ENCODE data around the gene UBE2G1. TPM values are rescaled to one million over a fixed set of nuclear protein-coding genes. Genes with fewer than 3 reads are reported as not detected.
A peak's percentile ranks its signal among the peaks of the same experiment; 100 is the strongest.
"Not testable (repeated sequence)": the region's sequence is repeated elsewhere in the genome, so short reads cannot be mapped to it uniquely, and the experiment has no call there.

The UBE2G1 gene
- total RNA-seq, 1 experiment from 2014 or later: 60.8 TPM

GRCh38 chr17:4381690-4382671, 15.5 kb upstream of the UBE2G1 start:
- no peaks in the 10 kb centered on the region for H3K9me3 ChIP-seq (ENCODE audit: low read length)
- no peaks in the 10 kb centered on the region for H3K36me3 ChIP-seq (ENCODE audit: insufficient read depth, low read length)
- H3K27me3 ChIP-seq (ENCODE audit: low read length): no peaks in the 10 kb centered on the region
- DNase-seq: no peak
- no peak overlapping the region for H3K27ac ChIP-seq (ENCODE audit: low read length)
- H4K20me1 ChIP-seq (ENCODE audit: insufficient read depth, low read depth, low read length): no peaks in the 10 kb centered on the region
- no peak overlapping the region for H2AFZ ChIP-seq (ENCODE audit: low read length)
- H3K9me2 ChIP-seq (replicated peaks; ENCODE audit: insufficient read depth, low read length): no peaks in the 10 kb centered on the region
- H3K4me1 ChIP-seq (ENCODE audit: low read length): no peaks in the 10 kb centered on the region
- H3K9ac ChIP-seq (ENCODE audit: low read length): no peak overlapping the region
- H3K4me2 ChIP-seq (ENCODE audit: low read depth, low read length, poor library complexity, severe bottlenecking): no peak overlapping the region
- H3K79me2 ChIP-seq (ENCODE audit: low read length): no peaks in the 10 kb centered on the region
- H3K4me3 ChIP-seq (ENCODE audit: low read length): no peak overlapping the region

GRCh38 chr17:4378626-4379025, 12.2 kb upstream of the UBE2G1 start:
- Histone ChIP-seq H3K9ac (ENCODE audit: low read length) (no peak overlapping the region), H3K9me2 (replicated peaks; ENCODE audit: insufficient read depth, low read length) (no peaks in the 10 kb centered on the region), H3K4me1 (ENCODE audit: low read length) (peaks cover 7% of the 10 kb centered on the region), H3K36me3 (ENCODE audit: insufficient read depth, low read length) (no peaks in the 10 kb centered on the region), H4K20me1 (ENCODE audit: insufficient read depth, low read depth, low read length) (no peaks in the 10 kb centered on the region), H3K27ac (ENCODE audit: low read length) (no peak overlapping the region), H3K79me2 (ENCODE audit: low read length) (no peaks in the 10 kb centered on the region), H3K4me3 (ENCODE audit: low read length) (no peak overlapping the region), H2AFZ (ENCODE audit: low read length) (no peak overlapping the region), H3K27me3 (ENCODE audit: low read length) (no peaks in the 10 kb centered on the region), H3K9me3 (ENCODE audit: low read length) (no peaks in the 10 kb centered on the region), H3K4me2 (ENCODE audit: low read depth, low read length, poor library complexity, severe bottlenecking) (no peak overlapping the region)
- no peak for DNase-seq

- H3K36me3 ChIP-seq (ENCODE audit: insufficient read depth, low read length); H3K9me2 ChIP-seq (replicated peaks; ENCODE audit: insufficient read depth, low read length); H2AFZ ChIP-seq (ENCODE audit: low read length); DNase-seq; H3K4me3 ChIP-seq (ENCODE audit: low read length); H3K9ac ChIP-seq (ENCODE audit: low read length); H3K79me2 ChIP-seq (ENCODE audit: low read length); H3K27me3 ChIP-seq (ENCODE audit: low read length); H3K4me1 ChIP-seq (ENCODE audit: low read length); H3K27ac ChIP-seq (ENCODE audit: low read length); H3K9me3 ChIP-seq (ENCODE audit: low read length); H3K4me2 ChIP-seq (ENCODE audit: low read depth, low read length, poor library complexity, severe bottlenecking); H4K20me1 ChIP-seq (ENCODE audit: insufficient read depth, low read depth, low read length): not testable (repeated sequence)
Observed at GRCh38 chr17:4377247-4377646, 10.8 kb upstream of the UBE2G1 start.

- H3K4me2 ChIP-seq (ENCODE audit: low read depth, low read length, poor library complexity, severe bottlenecking); H3K36me3 ChIP-seq (ENCODE audit: insufficient read depth, low read length); H4K20me1 ChIP-seq (ENCODE audit: insufficient read depth, low read depth, low read length); H3K9me3 ChIP-seq (ENCODE audit: low read length); DNase-seq; H2AFZ ChIP-seq (ENCODE audit: low read length); H3K27me3 ChIP-seq (ENCODE audit: low read length); H3K79me2 ChIP-seq (ENCODE audit: low read length); H3K9ac ChIP-seq (ENCODE audit: low read length); H3K4me3 ChIP-seq (ENCODE audit: low read length); H3K9me2 ChIP-seq (replicated peaks; ENCODE audit: insufficient read depth, low read length); H3K4me1 ChIP-seq (ENCODE audit: low read length); H3K27ac ChIP-seq (ENCODE audit: low read length): not testable (repeated sequence)
Observed at GRCh38 chr17:4375796-4376440, 9.4 kb upstream of the UBE2G1 start.

GRCh38 chr17:4375039-4375748, 8.7 kb upstream of the UBE2G1 start:
- no peaks in the 10 kb centered on the region for H3K79me2 ChIP-seq (ENCODE audit: low read length)
- H3K4me1 ChIP-seq (ENCODE audit: low read length): peaks cover 7% of the 10 kb centered on the region
- H3K4me3 ChIP-seq (ENCODE audit: low read length): no peak overlapping the region
- H3K27me3 ChIP-seq (ENCODE audit: low read length): no peaks in the 10 kb centered on the region
- no peaks in the 10 kb centered on the region for H4K20me1 ChIP-seq (ENCODE audit: insufficient read depth, low read depth, low read length)
- H3K9ac ChIP-seq (ENCODE audit: low read length): no peak overlapping the region
- no peak overlapping the region for H3K4me2 ChIP-seq (ENCODE audit: low read depth, low read length, poor library complexity, severe bottlenecking)
- H2AFZ ChIP-seq (ENCODE audit: low read length): peak overlapping the region; percentile 61; the same call in 1 of the 2 replicates
- no peaks in the 10 kb centered on the region for H3K36me3 ChIP-seq (ENCODE audit: insufficient read depth, low read length)
- no peaks in the 10 kb centered on the region for H3K9me3 ChIP-seq (ENCODE audit: low read length)
- no peak for DNase-seq
- H3K27ac ChIP-seq (ENCODE audit: low read length): no peak overlapping the region
- no peaks in the 10 kb centered on the region for H3K9me2 ChIP-seq (replicated peaks; ENCODE audit: insufficient read depth, low read length)

- Histone ChIP-seq H3K4me1 (ENCODE audit: low read length) (peaks cover 20% of the 10 kb centered on the region), H4K20me1 (ENCODE audit: insufficient read depth, low read depth, low read length) (no peaks in the 10 kb centered on the region), H3K36me3 (ENCODE audit: insufficient read depth, low read length) (no peaks in the 10 kb centered on the region), H3K9me2 (replicated peaks; ENCODE audit: insufficient read depth, low read length) (no peaks in the 10 kb centered on the region), H3K9ac (ENCODE audit: low read length) (no peak overlapping the region), H3K27me3 (ENCODE audit: low read length) (no peaks in the 10 kb centered on the region), H3K27ac (ENCODE audit: low read length) (no peak overlapping the region), H3K4me2 (ENCODE audit: low read depth, low read length, poor library complexity, severe bottlenecking) (peak overlapping the region; percentile 26), H3K79me2 (ENCODE audit: low read length) (peaks cover 16% of the 10 kb centered on the region), H3K9me3 (ENCODE audit: low read length) (no peaks in the 10 kb centered on the region), H2AFZ (ENCODE audit: low read length) (no peak overlapping the region), H3K4me3 (ENCODE audit: low read length) (no peak overlapping the region)
- DNase-seq: peak; percentile 54
Observed at GRCh38 chr17:4369557-4370230, 3.2 kb upstream of the UBE2G1 start.

- no peak for DNase-seq
- H4K20me1 ChIP-seq (ENCODE audit: insufficient read depth, low read depth, low read length): 0 out of 2 replicates have a peak, but pooled peaks cover 2% of the 10 kb centered on the region
- no peaks in the 10 kb centered on the region for H3K36me3 ChIP-seq (ENCODE audit: insufficient read depth, low read length)
- H2AFZ ChIP-seq (ENCODE audit: low read length): no peak overlapping the region
- no peaks in the 10 kb centered on the region for H3K9me3 ChIP-seq (ENCODE audit: low read length)
- no peak overlapping the region for H3K9ac ChIP-seq (ENCODE audit: low read length)
- no peak overlapping the region for H3K4me3 ChIP-seq (ENCODE audit: low read length)
- H3K27me3 ChIP-seq (ENCODE audit: low read length): no peaks in the 10 kb centered on the region
- H3K4me2 ChIP-seq (ENCODE audit: low read depth, low read length, poor library complexity, severe bottlenecking): no peak overlapping the region
- H3K79me2 ChIP-seq (ENCODE audit: low read length): peaks cover 30% of the 10 kb centered on the region
- no peak overlapping the region for H3K27ac ChIP-seq (ENCODE audit: low read length)
- H3K9me2 ChIP-seq (replicated peaks; ENCODE audit: insufficient read depth, low read length): no peaks in the 10 kb centered on the region
- H3K4me1 ChIP-seq (ENCODE audit: low read length): peaks cover 32% of the 10 kb centered on the region
Observed at GRCh38 chr17:4368341-4368740, 1.9 kb upstream of the UBE2G1 start.
